Spleen (tissue), 11 donors: Measurements from ENCODE around the gene PRPF31. TPM values are rescaled to one million over a fixed set of nuclear protein-coding genes. Genes with fewer than 3 reads are reported as not detected.
A peak's percentile ranks its signal among the peaks of the same experiment; 100 is the strongest.

Experiments used
- DNase-seq: peaks from one replicate; pipeline ENCODE4 v3.0.0-alpha.2; 2020
- H3K27ac ChIP-seq, 8 donors: fragments of 200-600 bp; sonication (generic) in 7 of 8; 1 replicate in 4 of 8; 2 replicates in 4 of 8; pipeline versions ENCODE4 v1.5.0 to v1.8.0; 2016 to 2021; ENCODE audit warnings: inconsistent platforms in 4 of 8, mild to moderate bottlenecking in 4 of 8, moderate library complexity in 1 of 8
- H3K27me3 ChIP-seq, 7 donors: fragments of 200-600 bp; sonication (generic) in 6 of 7; replicated peaks in 1 of 7; 1 replicate in 4 of 7; 2 replicates in 3 of 7; pipeline versions ENCODE4 v1.5.0 to v1.8.0; 2016 to 2021; ENCODE audit warnings: inconsistent platforms in 3 of 7, mild to moderate bottlenecking in 1 of 7
- H3K36me3 ChIP-seq, 6 donors: fragments of 200-600 bp; sonication (generic) in 5 of 6; 1 replicate in 4 of 6; 2 replicates in 2 of 6; pipeline versions ENCODE4 v1.5.0 to v1.8.0; 2016 to 2021; ENCODE audit warnings: inconsistent platforms in 2 of 6
- H3K4me1 ChIP-seq, 6 donors: fragments of 200-600 bp; sonication (generic) in 5 of 6; 1 replicate in 3 of 6; 2 replicates in 3 of 6; pipeline versions ENCODE4 v1.5.0 to v1.8.0; 2016 to 2021; ENCODE audit warnings: inconsistent platforms in 3 of 6
- H3K4me3 ChIP-seq, 8 donors: fragments of 200-600 bp; sonication (generic) in 7 of 8; 1 replicate in 4 of 8; 2 replicates in 4 of 8; pipeline versions ENCODE4 v1.5.0 to v1.8.0; 2016 to 2021; ENCODE audit warnings: inconsistent platforms in 4 of 8, mild to moderate bottlenecking in 4 of 8, moderate library complexity in 2 of 8
- H3K9me3 ChIP-seq, 8 donors: fragments of 200-600 bp; sonication (generic) in 7 of 8; 1 replicate in 4 of 8; 2 replicates in 4 of 8; pipeline versions ENCODE4 v1.5.0 to v1.8.0; 2016 to 2021; ENCODE audit warnings: inconsistent platforms in 4 of 8
- CTCF ChIP-seq, 11 experiments: fragments of 200-600 bp in 7 of 11; fragments of 450-650 bp in 4 of 11; sonication (generic) in 4 of 11; IDR thresholded peaks in 8 of 11; conservative IDR thresholded peaks in 3 of 11; 1 replicate in 7 of 11; 2 replicates in 4 of 11; pipeline versions ENCODE4 v1.4.0 to v1.8.0; 2016 to 2021; ENCODE audit warnings: antibody characterized with exemption in 11 of 11, inconsistent platforms in 4 of 11, mild to moderate bottlenecking in 1 of 11
- POLR2A ChIP-seq, 3 donors: fragments of 450-650 bp; IDR thresholded peaks; one replicate each; pipeline ENCODE4 v1.5.1; 2017; ENCODE audit warnings: antibody characterized with exemption in 3 of 3, mild to moderate bottlenecking in 1 of 3
- POLR2AphosphoS5 ChIP-seq, 3 donors: sonication (generic); formaldehyde crosslinking; IDR thresholded peaks; one replicate each; pipeline ENCODE4 v1.5.1; 2017; ENCODE audit warnings: antibody characterized with exemption in 3 of 3
- WGBS, 5 donors: extraction: QIAGEN DNeasy Blood & Tissue Kit in 3 of 5; methylation state at CpG; one replicate each; pipeline versions ENCODE4 v1.1.5 to v1.1.7; 2013 to 2018; 5-methylcytosine and 5-hydroxymethylcytosine counted together
- intact Hi-C: fragments of 100-400 bp; cut with DNase I; formaldehyde crosslinking; loops from one replicate; pipeline ENCODE4 v1.15.0; 2023; ENCODE audit warnings: low total_unique reads
- polyA plus RNA-seq, 3 donors: library from polyadenylated mRNA; stranded (reverse); fragments of 200-250 nt; gene quantifications; one replicate each; pipeline ENCODE4 v1.2.1, GENCODE V29; 2013
- total RNA-seq, 7 donors: library from RNA; depleted of rRNA in 3 of 7; stranded (reverse); fragments of >200 nt in 3 of 7; fragmentation: NEBNext Ultra II Directional in 4 of 7; extraction: Animal tissue kit (Norgen Biotek cat#: 25700) in 4 of 7; gene quantifications; one replicate each; pipeline versions ENCODE4 v1.1.0 to v1.2.1, GENCODE V29; 2016 to 2021
- donor health status: healthy with polysubstance abuse.
- donor health status: DM: no; HTN: no; CAD: no; lungs with moderate emphysema.
- donor health status: DM: no; HTN: no; CAD: no.
- donor health status: Bipolar disorder and iron deficiency.
- donor health status: healthy.
- donor health status: DM: no; HTN: no; CAD: no.
- donor health status: DM: yes; HTN: yes; CAD: no.

The PRPF31 gene
- total and polyA plus RNA-seq, 10 donors = 34.7 to 66.2 (median 50.3) TPM

GRCh38 chr19:54102421-54103169 is 13.0 kb upstream of the PRPF31 start, which contains the start of gene NDUFA3:
TSS of gene NDUFA3 (plus strand) at chr19:54102855. CDS start at chr19:54102879, 24 bp downstream.
- Histone ChIP-seq H3K36me3 (peaks cover 0 to 34% (median 21%) of the 10 kb centered on the region in 6 donors), H3K9me3 (no peaks in the 10 kb centered on the region), H3K4me1 (peaks cover 7 to 85% (median 27%) of the 10 kb centered on the region in 6 donors), H3K27ac (peak within 1 kb of the TSS; percentile 66 to 89 (median 82)), H3K27me3 (no peaks in the 10 kb centered on the region), H3K4me3 (peak within 1 kb of the TSS; percentile 78 to 99 (median 94))
- intact Hi-C loops = no loop called here
- WGBS, 5 donors = 3 to 4% (median 3%) methylated on average over 47 to 54 of the region's 54 CpGs
- DNase-seq = peak; percentile 99
- TF ChIP-seq POLR2AphosphoS5 (IDR thresholded peaks at IDR 0.05) (peak; percentile 96 to 98 (median 97)), CTCF (IDR thresholded peaks at IDR 0.05 in 8 of 11, conservative IDR thresholded peaks at IDR 0.05 in 3 of 11) (peak in 2 of 11 experiments; percentile 25 to 27), POLR2A (IDR thresholded peaks at IDR 0.05) (peak in 2 of 3 donors; percentile 7 to 41)

- no peak overlapping the region for H3K4me3 ChIP-seq
- H3K27me3 ChIP-seq = no peaks in the 10 kb centered on the region
- peaks cover 7 to 61% (median 24%) of the 10 kb centered on the region in 6 donors for H3K4me1 ChIP-seq
- intact Hi-C loops = no loop called here
- H3K9me3 ChIP-seq = no peaks in the 10 kb centered on the region
- 84 to 93% (median 92%) methylated on average over 11 of the region's 11 CpGs for WGBS, 5 donors
- TF ChIP-seq POLR2AphosphoS5 (IDR thresholded peaks at IDR 0.05) (no peak), POLR2A (IDR thresholded peaks at IDR 0.05) (no peak), CTCF (IDR thresholded peaks at IDR 0.05 in 8 of 11, conservative IDR thresholded peaks at IDR 0.05 in 3 of 11) (no peak)
- H3K27ac ChIP-seq = no peak overlapping the region
- H3K36me3 ChIP-seq = peaks cover 0 to 60% (median 47%) of the 10 kb centered on the region in 6 donors
- DNase-seq = peak; percentile 50
Observed at GRCh38 chr19:54104998-54105715, 10.4 kb upstream of the PRPF31 start.

GRCh38 chr19:54105796-54106195 is 9.8 kb upstream of the PRPF31 start:
- Histone ChIP-seq H3K36me3 (peaks cover 0 to 66% (median 51%) of the 10 kb centered on the region in 6 donors), H3K4me3 (no peak overlapping the region), H3K9me3 (no peaks in the 10 kb centered on the region), H3K27ac (no peak overlapping the region), H3K27me3 (no peaks in the 10 kb centered on the region), H3K4me1 (peaks cover 7 to 54% (median 24%) of the 10 kb centered on the region in 6 donors)
- intact Hi-C loops = no loop called here
- TF ChIP-seq POLR2A (IDR thresholded peaks at IDR 0.05) (no peak), POLR2AphosphoS5 (IDR thresholded peaks at IDR 0.05) (no peak), CTCF (IDR thresholded peaks at IDR 0.05 in 8 of 11, conservative IDR thresholded peaks at IDR 0.05 in 3 of 11) (no peak)
- WGBS, 5 donors = 91 to 97% (median 93%) methylated on average over 10 of the region's 10 CpGs
- peak; percentile 63 for DNase-seq

GRCh38 chr19:54106716-54107115 is 8.8 kb upstream of the PRPF31 start:
- 88 to 94% (median 89%) methylated on average over 14 to 15 of the region's 15 CpGs for WGBS, 5 donors

More at GRCh38 chr19:54106716-54107115, 8.8 kb upstream of the PRPF31 start:
- no peak for TF ChIP-seq POLR2A (IDR thresholded peaks at IDR 0.05)
- no peak for TF ChIP-seq POLR2AphosphoS5 (IDR thresholded peaks at IDR 0.05)
- no peak for TF ChIP-seq CTCF (IDR thresholded peaks at IDR 0.05 in 8 of 11, conservative IDR thresholded peaks at IDR 0.05 in 3 of 11)
- H3K4me1 ChIP-seq = peaks cover 7 to 45% (median 22%) of the 10 kb centered on the region in 6 donors
- H3K4me3 ChIP-seq = no peak overlapping the region
- intact Hi-C loops = no loop called here
- no peak overlapping the region for H3K27ac ChIP-seq
- DNase-seq = peak; percentile 59
- H3K36me3 ChIP-seq = peaks cover 0 to 76% (median 56%) of the 10 kb centered on the region in 6 donors
- no peaks in the 10 kb centered on the region for H3K27me3 ChIP-seq
- no peaks in the 10 kb centered on the region for H3K9me3 ChIP-seq
